ENCODE data around the gene DPH1. TPM values are rescaled to one million over a fixed set of nuclear protein-coding genes. Genes with fewer than 3 reads are reported as not detected.

DPH1 gene
- total RNA-seq, 2 donors from 2014 or later: 30.5 to 38.0 TPM

- DNase-seq (ENCODE audit: low spot score in 2 of 2) (no peak), ATAC-seq (no peak)
- no peaks in the 10 kb centered on the region for H3K36me3 Mint-ChIP-seq
- H3K27ac Mint-ChIP-seq: peak overlapping the region in 1 of 2 donors; percentile 48
- no peaks in the 10 kb centered on the region for H3K9me3 Mint-ChIP-seq
Measured at GRCh38 chr17:2035541-2036488, 5.9 kb downstream of the DPH1 start.

- ATAC-seq (no peak), DNase-seq (ENCODE audit: low spot score in 2 of 2) (no peak)
- H3K9me3 Mint-ChIP-seq: no peaks in the 10 kb centered on the region
- no peak overlapping the region for H3K27ac Mint-ChIP-seq
- peaks cover 2 to 3% of the 10 kb centered on the region in 2 donors for H3K36me3 Mint-ChIP-seq
Measured at GRCh38 chr17:2037155-2037554, 7.2 kb downstream of the DPH1 start.

GRCh38 chr17:2040219-2040827 is 10.4 kb downstream of the DPH1 start:
- no peaks in the 10 kb centered on the region for H3K9me3 Mint-ChIP-seq
- H3K36me3 Mint-ChIP-seq: peaks cover 15 to 18% of the 10 kb centered on the region in 2 donors
- no peak for DNase-seq (ENCODE audit: low spot score in 2 of 2)
- ATAC-seq: no peak
- peak overlapping the region in 1 of 2 donors; percentile 62 for H3K27ac Mint-ChIP-seq

GRCh38 chr17:2040942-2041560 is 11.1 kb downstream of the DPH1 start:
- no peaks in the 10 kb centered on the region for H3K9me3 Mint-ChIP-seq
- H3K36me3 Mint-ChIP-seq: peaks cover 15 to 18% of the 10 kb centered on the region in 2 donors
- no peak for ATAC-seq
- H3K27ac Mint-ChIP-seq: no peak overlapping the region
- DNase-seq (ENCODE audit: low spot score in 2 of 2): no peak

- Mint-ChIP-seq H3K36me3 (peaks cover 15 to 18% of the 10 kb centered on the region in 2 donors), H3K27ac (peak within 1 kb of the TSS; percentile 98), H3K9me3 (no peaks in the 10 kb centered on the region)
- ATAC-seq: peak; percentile 95 to 96
- peak; percentile 95 to 98 for DNase-seq (ENCODE audit: low spot score in 2 of 2)
Measured at GRCh38 chr17:2041561-2042389, 11.8 kb downstream of the DPH1 start, which contains the start of gene OVCA2. Gene OVCA2 (plus strand): TSS chr17:2042022. CDS start chr17:2042048, 26 bp downstream.

- no peaks in the 10 kb centered on the region for H3K9me3 Mint-ChIP-seq
- H3K27ac Mint-ChIP-seq: peak overlapping the region; percentile 98
- peaks cover 15 to 18% of the 10 kb centered on the region in 2 donors for H3K36me3 Mint-ChIP-seq
- DNase-seq (ENCODE audit: low spot score in 2 of 2): no peak
- no peak for ATAC-seq
Measured at GRCh38 chr17:2042390-2042847, 12.5 kb downstream of the DPH1 start.

- DNase-seq (ENCODE audit: low spot score in 2 of 2) (no peak), ATAC-seq (no peak)
- Mint-ChIP-seq H3K9me3 (no peaks in the 10 kb centered on the region), H3K36me3 (peaks cover 15 to 18% of the 10 kb centered on the region in 2 donors), H3K27ac (peak overlapping the region; percentile 98)
Measured at GRCh38 chr17:2042933-2043332, 13.0 kb downstream of the DPH1 start.

- peak overlapping the region in 1 of 2 donors; percentile 47 for H3K27ac Mint-ChIP-seq
- ATAC-seq (no peak), DNase-seq (ENCODE audit: low spot score in 2 of 2) (no peak)
- peaks cover 15 to 18% of the 10 kb centered on the region in 2 donors for H3K36me3 Mint-ChIP-seq
- H3K9me3 Mint-ChIP-seq: no peaks in the 10 kb centered on the region
Measured at GRCh38 chr17:2043785-2044184, 13.8 kb downstream of the DPH1 start.

- Mint-ChIP-seq H3K27ac (peak overlapping the region in 1 of 2 donors; percentile 11), H3K36me3 (peaks cover 15 to 18% of the 10 kb centered on the region in 2 donors), H3K9me3 (no peaks in the 10 kb centered on the region)
Measured at GRCh38 chr17:2044263-2044894, 14.4 kb downstream of the DPH1 start.

GRCh38 chr17:2047590-2047989 is 17.6 kb downstream of the DPH1 start:
- H3K9me3 Mint-ChIP-seq: no peaks in the 10 kb centered on the region
- peaks cover 9 to 11% of the 10 kb centered on the region in 2 donors for H3K36me3 Mint-ChIP-seq
- no peak for ATAC-seq
- H3K27ac Mint-ChIP-seq: no peak overlapping the region
- no peak for DNase-seq (ENCODE audit: low spot score in 2 of 2)

More at GRCh38 chr17:2044263-2044894, 14.4 kb downstream of the DPH1 start:
- ATAC-seq (no peak), DNase-seq (ENCODE audit: low spot score in 2 of 2) (no peak)

GRCh38 chr17:2048805-2049204 is 18.9 kb downstream of the DPH1 start:
- H3K27ac Mint-ChIP-seq: no peak overlapping the region
- H3K36me3 Mint-ChIP-seq: no peaks in the 10 kb centered on the region
- DNase-seq (ENCODE audit: low spot score in 2 of 2) (no peak), ATAC-seq (no peak)
- H3K9me3 Mint-ChIP-seq: no peaks in the 10 kb centered on the region

- Mint-ChIP-seq H3K27ac (peak overlapping the region; percentile 65 to 71), H3K36me3 (no peaks in the 10 kb centered on the region), H3K9me3 (no peaks in the 10 kb centered on the region)
- ATAC-seq (peak; percentile 53 to 55), DNase-seq (ENCODE audit: low spot score in 2 of 2) (peak; percentile 87 to 88)
Measured at GRCh38 chr17:2049333-2050299, 19.7 kb downstream of the DPH1 start.

- no peak overlapping the region for H3K27ac Mint-ChIP-seq
- ATAC-seq: no peak
- no peaks in the 10 kb centered on the region for H3K36me3 Mint-ChIP-seq
Measured at GRCh38 chr17:2050300-2051060, 20.5 kb downstream of the DPH1 start.

More at GRCh38 chr17:2050300-2051060, 20.5 kb downstream of the DPH1 start:
- DNase-seq (ENCODE audit: low spot score in 2 of 2): peak in 1 of 2 donors; percentile 72
- no peaks in the 10 kb centered on the region for H3K9me3 Mint-ChIP-seq
